Measurements from ENCODE around the gene GFI1. TPM values are rescaled to one million over a fixed set of nuclear protein-coding genes. Genes with fewer than 3 reads are reported as not detected.
"Not testable (repeated sequence)": the region's sequence is repeated elsewhere in the genome, so short reads cannot be mapped to it uniquely, and the experiment has no call there.

GFI1 gene
- total RNA-seq, 4 donors from 2014 or later, result 0.36 to 0.48 TPM; not detected in 2

- WGBS, result 63% methylated on average over 32 of the region's 32 CpGs
- no peaks in the 10 kb centered on the region for H3K36me3 ChIP-seq
- no peaks in the 10 kb centered on the region for H3K9me3 ChIP-seq
- no peak overlapping the region for H3K27ac ChIP-seq
- no peak for DNase-seq (ENCODE audit: low spot score in 2 of 2)
- peak overlapping the region; percentile 10 for H3K4me3 ChIP-seq
- no peaks in the 10 kb centered on the region for H3K27me3 ChIP-seq
- H3K4me1 ChIP-seq, result no peaks in the 10 kb centered on the region
- TF ChIP-seq EP300 (IDR thresholded peaks at IDR 0.05) (no peak), POLR2AphosphoS5 (IDR thresholded peaks at IDR 0.05) (no peak), POLR2A (IDR thresholded peaks at IDR 0.05) (no peak)
- TF ChIP-seq, protein P1, sequence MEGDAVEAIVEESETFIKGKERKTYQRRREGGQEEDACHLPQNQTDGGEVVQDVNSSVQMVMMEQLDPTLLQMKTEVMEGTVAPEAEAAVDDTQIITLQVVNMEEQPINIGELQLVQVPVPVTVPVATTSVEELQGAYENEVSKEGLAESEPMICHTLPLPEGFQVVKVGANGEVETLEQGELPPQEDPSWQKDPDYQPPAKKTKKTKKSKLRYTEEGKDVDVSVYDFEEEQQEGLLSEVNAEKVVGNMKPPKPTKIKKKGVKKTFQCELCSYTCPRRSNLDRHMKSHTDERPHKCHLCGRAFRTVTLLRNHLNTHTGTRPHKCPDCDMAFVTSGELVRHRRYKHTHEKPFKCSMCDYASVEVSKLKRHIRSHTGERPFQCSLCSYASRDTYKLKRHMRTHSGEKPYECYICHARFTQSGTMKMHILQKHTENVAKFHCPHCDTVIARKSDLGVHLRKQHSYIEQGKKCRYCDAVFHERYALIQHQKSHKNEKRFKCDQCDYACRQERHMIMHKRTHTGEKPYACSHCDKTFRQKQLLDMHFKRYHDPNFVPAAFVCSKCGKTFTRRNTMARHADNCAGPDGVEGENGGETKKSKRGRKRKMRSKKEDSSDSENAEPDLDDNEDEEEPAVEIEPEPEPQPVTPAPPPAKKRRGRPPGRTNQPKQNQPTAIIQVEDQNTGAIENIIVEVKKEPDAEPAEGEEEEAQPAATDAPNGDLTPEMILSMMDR (IDR thresholded peaks at IDR 0.05), result no peak
Observed at GRCh38 chr1:92441697-92442342, 44.9 kb downstream of the GFI1 start.

GRCh38 chr1:92441316-92441696, 45.4 kb downstream of the GFI1 start:
- TF ChIP-seq POLR2A (IDR thresholded peaks at IDR 0.05) (no peak), POLR2AphosphoS5 (IDR thresholded peaks at IDR 0.05) (no peak), EP300 (IDR thresholded peaks at IDR 0.05) (no peak)
- TF ChIP-seq, protein P1 (IDR thresholded peaks at IDR 0.05), result no peak
- H3K27me3 ChIP-seq, result no peaks in the 10 kb centered on the region
- H3K36me3 ChIP-seq, result no peaks in the 10 kb centered on the region
- DNase-seq (ENCODE audit: low spot score in 2 of 2), result no peak
- H3K27ac ChIP-seq, result no peak overlapping the region
- H3K4me3 ChIP-seq, result no peak overlapping the region
- 87% methylated on average over 9 of the region's 9 CpGs for WGBS
- H3K9me3 ChIP-seq, result no peaks in the 10 kb centered on the region
- H3K4me1 ChIP-seq, result no peaks in the 10 kb centered on the region

GRCh38 chr1:92439291-92439690, 47.4 kb downstream of the GFI1 start:
- DNase-seq (ENCODE audit: low spot score in 2 of 2), result no peak
- TF ChIP-seq, protein P1 (IDR thresholded peaks at IDR 0.05), result no peak
- no peak for TF ChIP-seq EP300 (IDR thresholded peaks at IDR 0.05)
- no peak for TF ChIP-seq POLR2AphosphoS5 (IDR thresholded peaks at IDR 0.05)
- no peak for TF ChIP-seq POLR2A (IDR thresholded peaks at IDR 0.05)
- Histone ChIP-seq H3K9me3 (no peaks in the 10 kb centered on the region), H3K4me1 (no peaks in the 10 kb centered on the region), H3K27me3 (no peaks in the 10 kb centered on the region), H3K36me3 (no peaks in the 10 kb centered on the region), H3K4me3 (no peak overlapping the region), H3K27ac (no peak overlapping the region)
- WGBS, result 94% methylated on average over 1 of the region's 1 CpG

GRCh38 chr1:92434572-92434971, 52.2 kb downstream of the GFI1 start:
- H3K27me3 ChIP-seq; H3K27ac ChIP-seq; DNase-seq (ENCODE audit: low spot score in 2 of 2); H3K4me3 ChIP-seq; H3K9me3 ChIP-seq; H3K4me1 ChIP-seq; H3K36me3 ChIP-seq: not testable (repeated sequence)
- 94% methylated on average over 1 of the region's 1 CpG for WGBS

DNA sequence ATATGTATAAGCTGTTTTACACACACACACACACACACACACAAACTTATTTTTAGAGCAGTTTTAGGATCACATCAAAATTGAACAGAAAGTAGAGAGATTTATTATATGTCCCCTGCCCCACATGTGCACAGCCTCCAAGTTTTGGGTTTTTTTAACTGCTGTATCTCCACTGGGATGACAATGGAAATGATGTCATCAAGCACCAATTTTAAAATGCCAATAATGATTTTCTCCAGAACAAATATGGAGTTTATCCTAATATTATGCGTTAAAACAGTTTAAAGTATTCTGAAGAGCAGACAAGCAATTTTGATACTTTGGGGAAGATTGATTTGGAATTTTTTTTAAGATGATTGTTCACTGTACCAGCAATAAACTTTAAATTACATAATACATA, 56.7 kb downstream of the GFI1 start:
- Histone ChIP-seq H3K9me3 (no peaks in the 10 kb centered on the region), H3K4me1 (no peaks in the 10 kb centered on the region), H3K4me3 (no peak overlapping the region), H3K36me3 (no peaks in the 10 kb centered on the region), H3K27me3 (no peaks in the 10 kb centered on the region), H3K27ac (no peak overlapping the region)
- WGBS, result 92% methylated on average over 1 of the region's 1 CpG
- DNase-seq (ENCODE audit: low spot score in 2 of 2), result no peak
- no peak for TF ChIP-seq EP300 (IDR thresholded peaks at IDR 0.05)
- TF ChIP-seq, protein P1 (IDR thresholded peaks at IDR 0.05), result no peak
- TF ChIP-seq POLR2AphosphoS5 (IDR thresholded peaks at IDR 0.05), result no peak
- TF ChIP-seq POLR2A (IDR thresholded peaks at IDR 0.05), result no peak

- no peaks in the 10 kb centered on the region for H3K9me3 ChIP-seq
- WGBS, result 62% methylated on average over 2 of the region's 2 CpGs
- H3K36me3 ChIP-seq, result no peaks in the 10 kb centered on the region
- no peak for DNase-seq (ENCODE audit: low spot score in 2 of 2)
- no peaks in the 10 kb centered on the region for H3K27me3 ChIP-seq
- no peaks in the 10 kb centered on the region for H3K4me1 ChIP-seq
- H3K4me3 ChIP-seq, result no peak overlapping the region
- TF ChIP-seq POLR2AphosphoS5 (IDR thresholded peaks at IDR 0.05) (no peak), EP300 (IDR thresholded peaks at IDR 0.05) (no peak), POLR2A (IDR thresholded peaks at IDR 0.05) (no peak)
- TF ChIP-seq, protein P1 (IDR thresholded peaks at IDR 0.05), result no peak
- no peak overlapping the region for H3K27ac ChIP-seq
Observed at GRCh38 chr1:92425617-92426016, 61.1 kb downstream of the GFI1 start.
